ENCODE results near the gene WARS2. TPM values are rescaled to one million over a fixed set of nuclear protein-coding genes. Genes with fewer than 3 reads are reported as not detected.

Gene WARS2
- total RNA-seq, 1 donor from 2014 or later: 14.1 TPM

DNA sequence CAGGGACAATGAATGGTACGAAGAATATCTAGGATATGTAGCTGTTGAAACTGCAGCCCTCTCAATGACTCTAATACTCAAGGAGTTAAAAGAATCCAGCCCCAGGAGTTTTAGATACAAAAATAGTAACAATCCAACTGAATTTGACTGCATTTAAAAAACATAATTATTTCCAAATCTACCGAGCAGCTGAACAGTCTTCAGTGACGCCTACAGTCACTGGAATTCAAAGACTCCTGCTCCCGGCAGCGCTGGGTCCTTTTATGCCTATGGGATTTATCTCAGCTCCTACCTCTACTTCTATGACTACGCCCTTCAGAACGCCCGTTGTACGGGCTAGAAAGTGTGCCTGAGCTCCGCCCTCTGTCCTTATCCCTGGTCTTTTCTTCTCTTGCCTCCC lies 55.7 kb downstream of the WARS2 start:
- intact Hi-C loops (cut with micrococcal nuclease): no loop called here

DNA sequence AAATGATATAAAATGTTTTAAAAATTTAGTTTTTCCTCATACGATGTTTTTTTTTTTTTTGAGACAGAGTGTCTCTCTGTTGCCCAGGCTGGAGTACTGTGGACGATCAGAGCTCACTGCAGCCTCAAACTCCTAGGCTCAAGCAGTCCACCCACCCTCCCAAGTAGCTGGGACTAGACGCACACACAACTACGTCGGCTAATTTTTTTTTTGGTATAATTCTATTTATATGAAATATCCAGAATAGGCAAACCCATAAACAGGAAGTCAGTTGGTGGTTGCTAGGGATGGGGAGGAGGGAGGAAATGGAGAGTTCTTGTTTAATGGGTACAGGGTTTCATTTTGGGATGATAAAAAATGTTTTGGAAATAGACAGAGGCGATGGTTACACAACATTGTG lies 56.5 kb downstream of the WARS2 start:
- intact Hi-C loops (cut with micrococcal nuclease): no loop called here

DNA sequence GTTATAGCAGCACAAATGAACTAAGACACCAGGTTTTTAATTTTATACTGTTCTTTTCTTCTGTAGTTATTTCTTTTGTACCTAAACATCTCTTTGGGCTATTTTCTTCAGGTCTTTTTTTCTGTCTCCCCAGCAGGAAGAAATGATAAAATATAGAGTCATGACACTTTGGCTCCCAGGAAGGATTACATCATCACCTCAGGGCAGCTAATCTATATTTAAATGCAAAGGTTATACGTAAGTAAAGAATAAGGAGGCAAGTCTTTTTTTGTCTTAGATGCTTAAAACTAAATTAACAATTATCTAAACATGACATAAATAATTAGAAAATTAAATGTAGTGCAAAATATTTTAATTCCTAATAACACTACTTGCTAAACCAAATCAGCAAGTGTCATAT lies 57.0 kb downstream of the WARS2 start:
- intact Hi-C loops (cut with micrococcal nuclease): no loop called here

DNA sequence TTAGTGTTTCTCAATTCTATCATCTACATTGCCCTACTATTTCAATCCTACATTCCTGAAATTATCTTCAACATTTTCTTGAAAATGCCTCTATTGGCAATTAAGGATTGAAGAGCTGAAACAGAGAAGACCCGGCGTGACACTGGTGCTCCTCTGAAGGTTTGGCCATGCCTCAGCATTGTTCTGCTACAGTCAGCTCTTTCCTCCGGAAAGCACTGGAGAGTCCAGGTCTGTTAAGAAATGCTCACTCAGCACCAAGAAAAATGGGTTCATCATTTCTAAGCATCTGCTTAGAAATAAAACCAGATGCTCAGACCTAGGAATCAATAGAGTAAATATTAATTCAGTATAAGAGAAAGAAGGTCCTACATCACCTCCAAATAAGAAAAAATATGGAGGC lies 58.8 kb downstream of the WARS2 start:
- intact Hi-C loops (cut with micrococcal nuclease): no loop called here

DNA sequence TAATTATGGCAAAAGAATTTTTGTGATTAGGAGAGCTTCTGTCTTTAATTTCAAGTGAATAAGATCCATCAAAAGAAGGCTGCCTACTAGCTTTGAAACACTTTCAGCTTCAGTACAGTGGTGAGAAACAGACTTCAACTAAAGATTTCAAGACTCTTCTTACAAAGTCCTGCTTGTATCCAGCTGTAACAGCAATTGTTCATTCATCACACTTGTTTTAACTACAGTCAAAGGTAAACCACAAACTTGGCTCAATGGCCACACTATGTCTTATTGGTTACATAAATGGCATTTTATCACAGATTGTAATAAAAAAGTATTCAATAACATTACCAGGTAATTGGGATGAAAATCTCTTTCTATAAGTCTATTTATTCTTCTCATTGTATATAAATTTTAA lies 59.2 kb downstream of the WARS2 start:
- intact Hi-C loops (cut with micrococcal nuclease): no loop called here

DNA sequence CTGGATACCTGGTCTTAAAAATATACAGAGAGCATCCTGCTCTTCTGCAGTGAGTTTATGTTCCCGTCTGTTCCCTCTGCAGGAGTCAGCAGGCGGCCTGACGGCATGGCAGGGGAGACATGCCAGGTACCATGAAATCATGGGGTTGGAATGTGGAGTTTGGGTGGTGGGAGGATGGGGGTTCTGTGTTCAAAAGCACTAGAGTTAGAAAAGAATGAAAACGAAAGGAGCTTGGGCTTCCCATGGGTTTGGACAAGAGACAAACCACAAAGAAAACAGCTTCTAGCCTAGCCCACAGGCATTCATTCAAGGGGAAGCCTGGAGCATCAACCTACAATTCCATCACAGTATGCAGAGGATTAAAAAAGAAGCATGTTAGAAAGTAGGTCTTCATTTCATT lies 59.9 kb downstream of the WARS2 start:
- intact Hi-C loops (cut with micrococcal nuclease): no loop called here

DNA sequence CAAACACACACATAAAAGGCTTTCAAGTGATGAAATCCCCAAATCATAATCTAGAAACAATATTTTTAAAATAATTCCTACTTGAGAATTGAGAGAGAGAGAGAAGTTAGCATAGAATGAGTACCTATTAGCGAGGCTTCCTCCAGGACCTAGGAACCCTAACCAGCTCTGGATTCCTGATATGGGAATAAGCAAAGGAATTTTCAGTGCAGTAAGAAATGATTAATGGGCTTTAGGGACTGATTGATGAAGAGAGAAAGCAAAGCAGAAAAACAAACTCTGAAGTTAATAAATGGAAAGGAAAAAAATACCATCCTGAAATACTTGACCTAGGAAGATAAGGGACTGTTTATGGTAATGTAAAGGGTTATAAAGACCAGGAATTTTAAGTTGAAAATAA lies 60.6 kb downstream of the WARS2 start:
- intact Hi-C loops (cut with micrococcal nuclease): no loop called here

DNA sequence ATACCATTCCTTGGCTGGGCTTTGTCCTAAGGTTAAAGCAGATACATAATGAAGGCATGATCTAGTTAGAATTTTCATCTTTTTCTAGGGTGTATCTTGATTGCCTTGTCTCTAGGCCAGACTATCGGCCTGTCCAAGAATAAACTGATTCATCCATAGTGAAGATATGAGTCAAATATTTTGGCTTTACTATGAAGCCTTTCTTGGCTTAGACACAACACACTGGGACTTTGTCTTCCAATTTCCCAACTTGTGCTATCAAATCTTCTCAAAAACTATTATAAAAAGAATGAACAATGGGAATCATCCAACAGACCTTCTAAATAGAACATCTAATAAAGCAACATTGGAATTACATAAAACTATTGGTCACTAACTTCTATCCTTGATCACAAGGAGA lies 64.8 kb downstream of the WARS2 start:
- intact Hi-C loops (cut with micrococcal nuclease): no loop called here

DNA sequence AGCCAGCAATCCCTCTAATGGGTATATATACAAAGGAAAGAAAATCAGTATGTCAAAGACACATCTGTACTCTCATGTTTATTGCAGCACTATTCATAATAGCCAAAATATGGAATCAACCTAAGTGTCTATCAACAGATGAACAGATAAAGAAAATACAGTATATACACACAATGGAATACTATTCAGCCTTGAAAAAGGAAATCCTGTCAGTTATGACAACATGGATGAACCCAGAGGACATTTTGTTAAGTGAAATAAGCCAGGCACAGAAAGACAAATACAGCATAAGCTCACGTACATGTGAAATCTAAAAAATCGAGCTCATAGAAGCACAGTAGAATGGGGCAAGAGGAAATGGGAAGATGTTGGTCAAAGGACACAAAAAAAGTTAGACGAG lies 69.1 kb downstream of the WARS2 start:
- intact Hi-C loops (cut with micrococcal nuclease): no loop called here

DNA sequence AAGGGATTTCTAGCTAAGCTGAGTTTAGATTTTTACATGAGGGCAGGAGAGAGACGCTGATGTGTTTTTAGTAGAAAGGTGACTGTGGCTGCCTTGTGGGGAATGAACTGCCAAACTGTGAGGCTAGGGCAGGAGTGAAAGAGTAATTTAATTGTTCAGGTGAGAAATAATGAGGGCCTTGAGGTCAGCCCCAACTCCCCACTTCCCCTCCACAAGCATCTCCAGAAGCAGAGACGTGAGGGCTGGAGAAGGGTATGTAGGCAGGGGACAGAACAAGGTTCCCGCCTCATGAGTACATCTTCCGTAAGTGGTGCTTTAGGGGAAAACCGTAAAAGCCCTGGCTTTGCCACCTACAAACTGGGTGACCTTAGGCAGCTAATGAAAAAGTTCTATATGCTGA lies 70.8 kb downstream of the WARS2 start:
- intact Hi-C loops (cut with micrococcal nuclease): no loop called here

DNA sequence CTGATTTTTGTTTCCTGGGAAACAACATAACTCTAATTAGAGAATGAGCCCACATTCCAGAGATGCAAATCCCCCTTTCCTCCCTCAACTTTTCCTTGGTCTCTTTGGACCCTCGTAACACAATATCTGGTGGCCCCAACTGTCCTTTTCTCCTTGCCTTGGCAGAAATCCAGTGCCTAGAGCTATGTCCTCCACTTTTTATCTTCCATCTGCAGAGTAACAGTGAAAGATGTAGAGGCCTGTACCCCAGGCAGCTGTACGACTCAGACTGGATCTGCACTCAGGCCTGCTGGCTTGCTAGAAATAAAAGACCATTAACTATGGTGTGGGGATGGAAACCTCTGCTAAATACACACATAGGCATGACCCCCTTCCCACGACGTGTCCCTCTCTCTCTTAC lies 72.0 kb downstream of the WARS2 start:
- intact Hi-C loops (cut with micrococcal nuclease): no loop called here

DNA sequence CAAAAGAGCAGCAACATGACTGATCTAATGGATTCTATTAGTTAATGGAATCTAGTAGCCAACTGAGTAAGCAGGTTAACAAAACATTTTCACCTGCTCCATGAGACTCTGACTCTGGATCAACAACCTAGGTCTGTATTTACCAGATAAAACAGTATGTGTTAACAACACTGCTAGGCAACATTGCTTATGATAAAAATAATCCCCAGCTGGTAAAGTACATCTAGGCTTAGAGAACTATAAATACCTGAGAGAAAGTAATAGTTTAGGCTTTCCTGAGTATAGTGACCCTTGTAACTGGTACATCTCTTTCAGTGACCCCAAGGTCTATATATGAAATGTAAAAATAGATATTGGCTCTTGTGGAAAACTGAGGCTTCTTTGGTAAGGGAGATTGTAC lies 78.8 kb downstream of the WARS2 start:
- intact Hi-C loops (cut with micrococcal nuclease): no loop called here

DNA sequence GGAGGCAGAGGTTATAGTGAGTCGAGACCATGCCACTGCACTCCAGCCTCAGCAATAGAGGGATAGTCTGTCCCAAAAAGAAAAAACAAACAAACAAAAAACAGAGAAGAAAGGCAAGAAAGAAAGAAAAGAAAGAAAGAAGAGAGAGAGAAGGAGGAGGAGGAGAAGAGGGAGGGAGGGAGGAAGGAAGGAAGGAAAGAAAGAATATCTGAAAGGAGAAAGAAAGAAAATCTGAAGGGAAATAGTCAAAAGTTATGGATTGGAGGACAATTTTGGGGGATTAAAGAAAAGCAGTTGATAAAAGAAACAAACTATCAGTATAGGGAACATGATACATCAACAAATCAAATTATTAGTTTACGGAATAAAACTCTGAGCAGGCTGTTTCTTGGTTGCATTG lies 84.9 kb downstream of the WARS2 start:
- intact Hi-C loops (cut with micrococcal nuclease): no loop called here

DNA sequence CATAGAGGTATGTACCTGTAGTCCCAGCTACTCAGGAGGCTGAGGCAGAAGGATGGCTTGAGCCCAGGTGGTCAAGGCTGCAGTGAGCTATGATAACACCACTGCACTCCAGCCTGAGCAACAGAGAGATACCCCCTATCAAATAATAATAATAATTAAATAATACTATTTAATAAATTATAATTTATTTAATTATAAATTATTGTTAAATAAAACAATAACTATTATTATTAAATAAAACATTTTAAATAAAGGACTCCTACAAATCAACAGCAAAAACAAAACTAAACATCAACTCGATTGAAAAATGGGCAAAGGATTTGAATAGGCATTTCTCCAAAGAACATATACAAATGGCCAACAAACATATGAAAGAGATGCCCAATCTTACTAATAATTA lies 86.5 kb downstream of the WARS2 start:
- intact Hi-C loops (cut with micrococcal nuclease): no loop called here

DNA sequence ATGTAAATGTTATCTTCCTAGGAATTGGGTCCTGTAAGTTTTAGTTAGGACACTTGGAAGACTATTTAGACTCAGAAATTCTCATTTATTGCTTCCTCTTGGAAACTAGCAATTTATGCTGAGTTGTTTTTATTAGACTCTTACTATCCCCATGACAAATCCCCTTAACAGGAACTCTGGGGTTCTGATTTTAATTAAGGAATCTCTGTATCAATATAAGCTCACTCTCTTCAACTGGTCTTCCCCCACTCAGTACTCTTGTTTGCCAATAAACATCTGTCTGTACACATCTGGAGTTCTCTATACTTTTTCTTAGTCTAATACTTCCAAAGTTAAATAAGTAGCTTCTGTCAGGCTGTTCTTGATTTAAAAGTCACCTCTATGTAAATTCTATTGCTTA lies 88.2 kb downstream of the WARS2 start:
- intact Hi-C loops (cut with micrococcal nuclease): no loop called here

DNA sequence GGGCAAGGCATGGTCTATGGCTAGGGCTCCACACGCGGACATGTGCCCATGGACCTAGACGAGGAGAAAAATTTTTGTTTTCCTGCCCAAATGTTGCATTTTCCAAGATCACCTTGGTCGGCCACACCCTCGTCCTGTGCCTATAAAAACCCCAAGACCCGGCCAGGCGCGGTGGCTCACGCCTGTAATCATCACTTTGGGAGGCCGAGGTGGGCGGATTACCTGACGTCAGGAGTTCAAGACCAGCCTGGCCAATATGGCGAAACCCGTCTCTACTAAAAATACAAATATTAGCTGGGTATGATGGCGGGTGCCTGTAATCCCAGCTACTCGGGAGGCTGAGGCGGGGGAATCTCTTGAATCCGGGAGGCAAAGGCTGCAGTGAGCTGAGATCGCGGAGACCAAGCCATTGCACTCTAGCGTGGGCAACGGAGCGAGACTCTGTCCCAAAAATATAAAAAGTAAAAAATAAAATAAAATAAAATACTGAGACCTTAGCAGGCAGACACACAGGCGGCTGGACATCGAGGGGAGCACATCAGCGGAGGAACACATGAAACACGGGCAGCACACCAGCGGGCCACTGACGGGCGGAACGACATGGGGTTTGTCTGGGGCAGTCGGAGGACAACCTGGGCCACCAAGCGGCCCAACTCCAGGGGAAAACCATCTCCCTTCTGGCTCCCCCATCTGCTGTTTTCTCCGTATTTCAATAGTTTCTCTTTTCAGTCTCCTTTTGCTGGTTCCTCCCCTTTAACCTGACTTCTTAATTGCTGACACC lies 91.6 kb downstream of the WARS2 start:
- intact Hi-C loops (cut with micrococcal nuclease): no loop called here

DNA sequence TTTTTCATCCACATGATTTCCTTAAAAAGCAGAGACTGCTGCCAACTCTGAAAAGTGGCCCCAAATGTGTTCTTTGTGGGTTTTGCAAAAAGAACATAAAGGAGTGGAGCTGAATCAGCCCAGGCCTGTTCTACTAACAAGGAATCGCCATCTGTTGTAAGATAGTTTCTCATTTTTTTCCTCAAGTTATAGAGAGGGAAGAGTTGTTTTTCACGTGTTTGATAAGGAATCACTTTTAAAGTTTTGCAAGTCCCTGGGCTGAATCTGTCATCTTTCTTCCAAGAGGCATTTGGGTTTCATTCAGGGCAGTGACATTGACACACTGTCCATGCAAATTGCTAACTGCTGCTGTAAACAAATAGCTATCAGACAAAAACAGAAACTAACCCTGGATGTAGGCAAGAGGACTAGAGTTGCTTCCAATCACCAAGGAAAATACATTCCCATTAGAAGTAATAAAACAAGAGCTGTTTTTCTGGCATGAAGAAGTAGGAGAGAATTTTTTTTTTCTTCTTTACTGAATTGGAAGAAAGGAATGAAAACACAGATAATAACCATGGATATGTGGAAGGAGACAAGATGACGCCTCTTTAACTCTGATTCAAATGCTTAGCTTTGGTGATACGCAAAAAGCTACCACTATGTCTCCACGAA lies 93.5 kb downstream of the WARS2 start:
- intact Hi-C loops (cut with micrococcal nuclease): no loop called here

DNA sequence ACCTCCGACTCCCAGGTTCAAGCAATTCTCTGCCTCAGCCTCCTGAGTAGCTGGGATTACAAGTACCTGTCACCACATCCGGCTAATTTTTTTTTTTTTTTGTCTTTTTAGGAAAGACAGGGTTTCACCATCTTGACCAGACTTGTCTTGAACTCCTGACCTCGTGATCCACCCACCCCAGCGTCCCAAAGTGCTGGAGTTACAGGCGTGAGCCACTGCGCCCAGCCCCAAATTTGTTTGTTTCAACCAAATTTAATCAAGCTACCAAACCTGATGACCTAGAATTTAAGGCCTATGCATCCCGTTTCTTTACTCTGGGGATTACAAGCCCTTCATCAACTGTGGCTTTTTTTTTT lies 94.0 kb downstream of the WARS2 start:
- intact Hi-C loops (cut with micrococcal nuclease): no loop called here

DNA sequence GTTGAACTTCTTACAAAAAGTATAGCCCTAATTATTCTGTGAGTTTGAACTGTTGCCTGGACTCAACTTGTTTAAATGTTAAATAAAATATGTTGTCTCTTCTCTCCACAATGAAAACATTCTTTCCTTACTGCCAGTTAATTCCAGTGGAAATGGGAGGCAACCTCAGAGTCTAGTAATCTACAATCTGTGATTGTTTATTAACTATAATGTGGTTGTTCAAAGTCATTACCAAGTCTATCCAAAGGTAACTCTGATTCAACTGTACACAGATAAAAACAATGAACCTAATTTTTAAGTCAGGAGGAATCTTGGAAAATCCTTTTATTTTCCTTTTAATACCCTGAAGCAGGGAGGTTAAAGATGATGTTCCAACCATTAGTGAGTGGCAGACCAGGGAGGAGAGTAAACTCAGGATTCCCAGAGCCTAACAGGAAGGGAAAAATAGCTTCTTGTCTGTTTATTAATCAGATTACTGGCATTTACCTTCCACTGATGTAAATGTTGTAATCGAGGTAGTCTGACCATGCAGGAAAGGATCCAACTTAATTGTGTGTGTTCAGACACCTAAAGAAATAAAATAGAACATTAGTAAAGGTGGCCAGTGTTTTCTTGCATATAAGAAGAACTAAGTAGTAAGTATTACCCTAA lies 95.2 kb downstream of the WARS2 start:
- intact Hi-C loops (cut with micrococcal nuclease): no loop called here

DNA sequence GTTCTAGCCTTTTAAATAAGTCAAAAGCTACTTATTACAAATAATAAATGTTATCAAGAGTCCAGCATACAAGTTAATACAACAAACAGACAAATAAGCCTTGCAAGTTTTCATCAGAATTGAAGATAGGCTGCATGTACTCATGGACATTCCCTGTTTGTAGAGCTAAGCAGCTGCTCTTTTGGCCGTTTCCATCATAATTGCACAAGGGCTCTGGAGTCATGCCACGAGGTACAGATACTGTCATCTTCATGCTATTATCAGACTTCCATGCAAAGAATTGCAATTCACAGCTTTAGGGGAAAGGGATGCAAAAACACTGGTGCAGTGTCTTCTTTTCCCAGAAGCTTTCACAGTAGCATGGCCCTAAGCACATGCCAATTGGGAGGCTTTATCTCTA lies 99.5 kb downstream of the WARS2 start:
- intact Hi-C loops (cut with micrococcal nuclease): no loop called here

DNA sequence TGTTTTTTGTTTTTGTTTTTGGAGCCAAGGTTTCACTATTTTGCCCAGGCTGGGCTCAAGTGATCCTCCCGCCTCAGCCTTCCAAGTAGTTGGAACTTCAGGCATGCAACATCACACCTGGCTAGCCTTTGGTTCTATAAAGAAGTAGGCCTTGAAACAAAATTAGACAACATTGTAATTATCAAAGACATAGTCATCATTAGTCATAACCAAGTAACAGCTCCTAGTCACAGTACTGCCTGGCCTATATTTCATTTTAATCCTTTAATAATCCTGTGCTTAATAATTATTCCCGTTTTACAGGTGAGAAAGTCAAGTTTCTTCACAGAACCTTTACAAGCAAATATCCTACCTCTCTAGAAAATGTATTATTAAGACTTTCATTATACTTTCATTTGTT lies 100.0 kb downstream of the WARS2 start:
- intact Hi-C loops (cut with micrococcal nuclease): no loop called here

DNA sequence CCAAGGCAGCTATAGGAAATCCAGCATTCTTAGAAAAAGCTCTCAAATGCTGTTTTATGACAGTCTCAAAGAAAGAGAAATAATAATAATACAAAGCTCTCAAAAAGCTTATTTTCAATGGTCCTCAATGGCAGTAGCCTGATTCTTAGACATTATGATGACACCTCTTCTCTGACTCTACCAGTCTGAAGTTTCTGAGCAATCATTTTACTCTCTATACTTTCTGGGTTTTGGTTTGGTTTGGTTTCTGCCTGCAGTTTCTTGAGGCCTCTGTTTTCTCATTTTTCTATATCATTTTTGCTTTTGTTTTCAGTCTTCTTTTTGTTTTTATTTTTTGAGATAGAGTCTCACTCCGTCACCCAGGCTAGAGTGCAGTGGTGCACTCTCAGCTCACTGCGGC lies 102.1 kb downstream of the WARS2 start:
- intact Hi-C loops (cut with micrococcal nuclease): no loop called here

DNA sequence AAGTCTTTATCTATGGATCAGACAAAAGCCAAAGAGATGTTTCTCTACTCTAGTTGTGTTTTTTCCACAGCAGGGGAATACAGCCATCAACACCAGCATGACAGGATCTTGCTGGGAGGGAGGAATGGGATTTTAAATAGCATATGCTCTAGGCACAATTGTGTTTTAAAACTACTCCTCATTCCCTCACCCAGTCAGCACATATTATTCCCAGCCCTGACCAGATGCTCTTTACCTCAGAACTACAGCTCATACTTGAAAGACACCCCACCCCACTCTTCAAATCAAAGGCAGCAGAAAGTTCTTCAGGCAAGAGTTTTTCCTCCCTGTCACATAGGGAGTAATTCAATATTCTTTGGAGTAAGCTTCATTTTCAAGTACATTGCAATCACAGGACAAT lies 106.1 kb downstream of the WARS2 start:
- intact Hi-C loops (cut with micrococcal nuclease): no loop called here

Measured in T-helper 2 cell treated with Interferon-gamma antibody and Interleukin-4, amounts not matched to agents 100 ng/mL and 5 ng/mL, for 36 hours (primary cell).